K562 (cell line): ENCODE data around the gene CLIC1. TPM values are rescaled to one million over a fixed set of nuclear protein-coding genes. Genes with fewer than 3 reads are reported as not detected.

Experiments used
- ATAC-seq: fragments of 200-7000 bp; cut with Tn5 transposase; 3 replicates; pipeline ENCODE4 v1.9.1; 2020; ENCODE audit warnings: moderate library complexity
- BruUV-seq: library from RNA; stranded (reverse); fragments of 400-500 nt; replicated peaks from 2 replicates; lab custom pipeline; 2021; lab: Mats Ljungman, UMichigan
- CTCF ChIA-PET: fragments of 300-600 bp; formaldehyde crosslinking; extraction: SDS; loops from one replicate; lab custom pipeline; 2021; ENCODE audit warnings: low intra/inter-chr PET ratio; lab: Yijun Ruan, JAX
- POLR2A ChIA-PET: fragments of 300-600, 350-650 bp; sonication (Branson Sonifier 250); formaldehyde crosslinking; extraction: SDS; loops from one replicate; lab custom pipeline; 2021; ENCODE audit warnings: antibody characterized with exemption, inconsistent platforms; lab: Yijun Ruan, JAX
- DNase-seq, 4 experiments: peaks; one replicate each; pipeline versions ENCODE4 v3.0.0 to v3.0.0-alpha.2; 2011 to 2018; ENCODE audit warnings: low spot score in 3 of 4, mixed read lengths in 3 of 4; ENCODE audit errors: extremely low read depth in 1 of 4
- FAIRE-seq: peaks from 2 replicates; lab custom pipeline; 2011; peaks lifted over from hg19 to GRCh38; lab: Jason Lieb, UNC
- H2AFZ ChIP-seq: 2 replicates; pipeline ENCODE4 v1.6.0; 2011; ENCODE audit warnings: low read depth, low read length, control low read depth, inconsistent platforms
- H3K27ac ChIP-seq: fragments of 200-600 bp; 3 replicates; pipeline ENCODE4 v1.8.0; 2011; ENCODE audit warnings: low read depth, mild to moderate bottlenecking, control low read depth, inconsistent platforms, low read length, moderate library complexity, mixed read lengths; ENCODE audit errors: extremely low read depth
- H3K27me3 ChIP-seq, 2 experiments: fragments of 300-600 bp in 1 of 2; 2 replicates in 1 of 2; 3 replicates in 1 of 2; pipeline versions ENCODE4 v1.6.0 to v1.8.0; 2011; ENCODE audit warnings: inconsistent platforms in 2 of 2, low read length in 2 of 2, mild to moderate bottlenecking in 1 of 2, mixed read lengths in 1 of 2, moderate library complexity in 1 of 2; ENCODE audit not compliant: control insufficient read depth in 2 of 2, insufficient read depth in 2 of 2
- H3K36me3 ChIP-seq: fragments of 300-600 bp; 3 replicates; pipeline ENCODE4 v1.8.0; 2011; ENCODE audit warnings: mild to moderate bottlenecking, low read length, inconsistent platforms; ENCODE audit not compliant: control insufficient read depth, insufficient read depth
- H3K4me1 ChIP-seq, 2 experiments: fragments of 200-600 bp in 1 of 2; replicated peaks in 1 of 2; 2 replicates in 1 of 2; 3 replicates in 1 of 2; pipeline versions ENCODE4 v1.5.1 to v1.8.0; 2011; ENCODE audit warnings: inconsistent platforms in 2 of 2, low read length in 2 of 2, mild to moderate bottlenecking in 1 of 2, mixed read lengths in 1 of 2, moderate library complexity in 1 of 2; ENCODE audit not compliant: control insufficient read depth in 2 of 2, insufficient read depth in 2 of 2
- H3K4me2 ChIP-seq: 2 replicates; pipeline ENCODE4 v1.6.1; 2011; ENCODE audit warnings: low read length, control low read depth, inconsistent platforms, mixed read lengths; ENCODE audit not compliant: insufficient read depth
- H3K4me3 ChIP-seq: fragments of 200-600 bp; sonication (generic), shearing (Covaris generic); 2 replicates; pipeline ENCODE4 v1.5.1; 2016; ENCODE audit warnings: control low read depth, inconsistent platforms
- H3K79me2 ChIP-seq: fragments of 200-600 bp; 3 replicates; pipeline ENCODE4 v1.8.0; 2011; ENCODE audit warnings: low read length, inconsistent platforms; ENCODE audit not compliant: control insufficient read depth, insufficient read depth
- H3K9ac ChIP-seq, 2 experiments: 2 replicates each; pipeline versions ENCODE4 v1.6.0 to v1.6.1; 2011; ENCODE audit warnings: low read depth in 2 of 2, low read length in 2 of 2, control low read depth in 1 of 2, inconsistent platforms in 1 of 2, mild to moderate bottlenecking in 1 of 2, mixed read lengths in 1 of 2; ENCODE audit not compliant: insufficient read depth in 1 of 2
- H3K9me1 ChIP-seq: one replicate; pipeline ENCODE4 v1.6.0; 2011; ENCODE audit warnings: inconsistent platforms, mild to moderate bottlenecking, low read length, moderate library complexity; ENCODE audit not compliant: control insufficient read depth, insufficient read depth
- H3K9me3 ChIP-seq: replicated peaks from 2 replicates; pipeline ENCODE4 v1.5.1; 2011; ENCODE audit warnings: low read depth, low read length, inconsistent platforms; ENCODE audit not compliant: control insufficient read depth, insufficient read depth
- H4K20me1 ChIP-seq: replicated peaks from 2 replicates; pipeline ENCODE4 v1.6.1; 2011; ENCODE audit warnings: low read length, inconsistent platforms, mixed read lengths; ENCODE audit not compliant: control insufficient read depth, insufficient read depth
- FIP1L1 ChIP-seq: fragments of 200-400 bp; formaldehyde crosslinking; IDR thresholded peaks from 2 replicates; pipeline ENCODE4 v1.6.1; 2018; ENCODE audit warnings: mild to moderate bottlenecking, low read depth, low read length; ENCODE audit not compliant: poor library complexity, severe bottlenecking
- KLF10 ChIP-seq: fragments of 250-450 bp; sonication (Bioruptor Pico); IDR thresholded peaks from 2 replicates; pipeline ENCODE4 v1.6.1; 2021; ENCODE audit warnings: matching md5 sums
- RBM25 ChIP-seq: fragments of 200-400 bp; formaldehyde crosslinking; IDR thresholded peaks from 2 replicates; pipeline ENCODE4 v1.6.1; 2018; ENCODE audit warnings: low read length, low read depth, moderate library complexity; ENCODE audit not compliant: severe bottlenecking
- WGBS: fragments of 100-300 bp; shearing (Covaris generic); methylation state at CpG from one replicate; pipeline ENCODE4 v1.1.6; 2016; ENCODE audit warnings: low coverage, mixed read lengths; ENCODE audit not compliant: insufficient coverage; ENCODE audit errors: missing lambda C conversion rate; 5-methylcytosine and 5-hydroxymethylcytosine counted together
- in situ Hi-C: fragments of 300-500 bp; cut with MboI; formaldehyde crosslinking; loops from 4 replicates; pipeline ENCODE4 v1.15.0; 2018; ENCODE audit warnings: inconsistent platforms, mixed read lengths
- intact Hi-C: fragments of 100-400 bp; cut with micrococcal nuclease; formaldehyde crosslinking; loops from 2 replicates; pipeline ENCODE4 v1.14.2; 2022
- polyA plus RNA-seq, 8 experiments: library from polyadenylated mRNA; depleted of rRNA in 4 of 8; stranded (reverse) in 5 of 8; unstranded in 3 of 8; fragments of >200 nt; fragmentation: Nextera tagmentation in 2 of 8; fragmentation: Illumina TruSeq in 1 of 8; extraction: Ambion mirVana in 2 of 8; extraction: Trizol in 1 of 8; gene quantifications; 2 replicates each; pipeline versions ENCODE4 v1.2.1 to v1.2.3, GENCODE V29; 2011 to 2014; ENCODE audit warnings: inconsistent platforms in 1 of 8, missing spikeins in 1 of 8
- total RNA-seq, 7 experiments: library from RNA; depleted of rRNA in 6 of 7; stranded (reverse); fragments of >200 nt in 6 of 7; fragmentation: Illumina TruSeq in 2 of 7; extraction: Trizol in 2 of 7; gene quantifications; 2 replicates each; pipeline versions ENCODE4 v1.2.1 to v1.2.3, GENCODE V29; 2011 to 2021; ENCODE audit warnings: low replicate concordance in 1 of 7
- TF ChIP-seq, protein P1 (sequence below): sonication (generic); formaldehyde crosslinking; IDR thresholded peaks from 2 replicates; pipeline ENCODE4 v1.8.0; 2023; ENCODE audit warnings: mild to moderate bottlenecking, missing genetic modification reagents
- TF ChIP-seq, protein P2 (sequence below): fragments of 450-650 bp; IDR thresholded peaks from one replicate; pipeline ENCODE4 v1.6.1; 2018; ENCODE audit warnings: mild to moderate bottlenecking, moderate library complexity; ENCODE audit not compliant: partially characterized antibody
- TF ChIP-seq, protein P3 (sequence below): fragments of 250-450 bp; sonication (Bioruptor Pico); IDR thresholded peaks from 2 replicates; pipeline ENCODE4 v1.6.1; 2021; ENCODE audit warnings: mild to moderate bottlenecking

The CLIC1 gene
- total and polyA plus RNA-seq, 9 of the 15 experiments (the other 6 are each of a cell fraction or from before 2014, with no cell fraction given), result 1,267 to 2,419 (median 1,808) TPM

DNA sequence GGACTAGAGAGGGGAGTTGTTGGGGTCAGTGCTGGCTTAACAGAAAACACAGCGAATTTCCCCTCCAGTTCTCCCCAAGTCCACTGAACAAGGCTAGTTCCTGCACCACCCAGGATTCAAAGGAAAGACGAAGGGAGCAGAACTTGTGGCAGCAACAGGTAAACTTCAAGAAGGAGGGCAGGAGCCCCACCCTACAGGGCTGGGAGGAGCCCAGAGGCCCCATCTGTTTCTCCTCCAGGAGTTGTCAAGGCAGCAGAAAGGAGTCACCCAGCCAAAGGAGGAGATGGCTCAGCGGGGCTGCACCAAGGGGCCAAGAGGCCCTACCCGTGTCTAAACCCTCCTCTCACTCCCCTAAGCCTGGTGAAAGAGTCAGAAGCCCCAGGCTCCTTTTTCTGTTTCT, 27.9 kb upstream of the CLIC1 start:
- FAIRE-seq (no peak), DNase-seq (peak in 2 of 4 experiments; percentile 66 to 79), ATAC-seq (peak; percentile 28)
- H2AFZ ChIP-seq, result no peak overlapping the region
- H3K4me2 ChIP-seq, result no peak overlapping the region
- TF ChIP-seq, protein P1, sequence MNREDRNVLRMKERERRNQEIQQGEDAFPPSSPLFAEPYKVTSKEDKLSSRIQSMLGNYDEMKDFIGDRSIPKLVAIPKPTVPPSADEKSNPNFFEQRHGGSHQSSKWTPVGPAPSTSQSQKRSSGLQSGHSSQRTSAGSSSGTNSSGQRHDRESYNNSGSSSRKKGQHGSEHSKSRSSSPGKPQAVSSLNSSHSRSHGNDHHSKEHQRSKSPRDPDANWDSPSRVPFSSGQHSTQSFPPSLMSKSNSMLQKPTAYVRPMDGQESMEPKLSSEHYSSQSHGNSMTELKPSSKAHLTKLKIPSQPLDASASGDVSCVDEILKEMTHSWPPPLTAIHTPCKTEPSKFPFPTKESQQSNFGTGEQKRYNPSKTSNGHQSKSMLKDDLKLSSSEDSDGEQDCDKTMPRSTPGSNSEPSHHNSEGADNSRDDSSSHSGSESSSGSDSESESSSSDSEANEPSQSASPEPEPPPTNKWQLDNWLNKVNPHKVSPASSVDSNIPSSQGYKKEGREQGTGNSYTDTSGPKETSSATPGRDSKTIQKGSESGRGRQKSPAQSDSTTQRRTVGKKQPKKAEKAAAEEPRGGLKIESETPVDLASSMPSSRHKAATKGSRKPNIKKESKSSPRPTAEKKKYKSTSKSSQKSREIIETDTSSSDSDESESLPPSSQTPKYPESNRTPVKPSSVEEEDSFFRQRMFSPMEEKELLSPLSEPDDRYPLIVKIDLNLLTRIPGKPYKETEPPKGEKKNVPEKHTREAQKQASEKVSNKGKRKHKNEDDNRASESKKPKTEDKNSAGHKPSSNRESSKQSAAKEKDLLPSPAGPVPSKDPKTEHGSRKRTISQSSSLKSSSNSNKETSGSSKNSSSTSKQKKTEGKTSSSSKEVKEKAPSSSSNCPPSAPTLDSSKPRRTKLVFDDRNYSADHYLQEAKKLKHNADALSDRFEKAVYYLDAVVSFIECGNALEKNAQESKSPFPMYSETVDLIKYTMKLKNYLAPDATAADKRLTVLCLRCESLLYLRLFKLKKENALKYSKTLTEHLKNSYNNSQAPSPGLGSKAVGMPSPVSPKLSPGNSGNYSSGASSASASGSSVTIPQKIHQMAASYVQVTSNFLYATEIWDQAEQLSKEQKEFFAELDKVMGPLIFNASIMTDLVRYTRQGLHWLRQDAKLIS (CRISPR knock-in tag), result no peak
- TF ChIP-seq, protein P2, sequence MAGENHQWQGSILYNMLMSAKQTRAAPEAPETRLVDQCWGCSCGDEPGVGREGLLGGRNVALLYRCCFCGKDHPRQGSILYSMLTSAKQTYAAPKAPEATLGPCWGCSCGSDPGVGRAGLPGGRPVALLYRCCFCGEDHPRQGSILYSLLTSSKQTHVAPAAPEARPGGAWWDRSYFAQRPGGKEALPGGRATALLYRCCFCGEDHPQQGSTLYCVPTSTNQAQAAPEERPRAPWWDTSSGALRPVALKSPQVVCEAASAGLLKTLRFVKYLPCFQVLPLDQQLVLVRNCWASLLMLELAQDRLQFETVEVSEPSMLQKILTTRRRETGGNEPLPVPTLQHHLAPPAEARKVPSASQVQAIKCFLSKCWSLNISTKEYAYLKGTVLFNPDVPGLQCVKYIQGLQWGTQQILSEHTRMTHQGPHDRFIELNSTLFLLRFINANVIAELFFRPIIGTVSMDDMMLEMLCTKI, result no peak
- TF ChIP-seq FIP1L1 (no peak), KLF10 (CRISPR knock-in tag) (no peak), RBM25 (no peak)
- TF ChIP-seq, protein P3, sequence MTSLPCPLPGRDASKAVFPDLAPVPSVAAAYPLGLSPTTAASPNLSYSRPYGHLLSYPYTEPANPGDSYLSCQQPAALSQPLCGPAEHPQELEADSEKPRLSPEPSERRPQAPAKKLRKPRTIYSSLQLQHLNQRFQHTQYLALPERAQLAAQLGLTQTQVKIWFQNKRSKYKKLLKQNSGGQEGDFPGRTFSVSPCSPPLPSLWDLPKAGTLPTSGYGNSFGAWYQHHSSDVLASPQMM (CRISPR knock-in tag), result no peak
- in situ Hi-C loops, result no loop called here
- ChIA-PET POLR2A (interaction anchor here (0.6 to 4.6 kb wide), 10 partner anchors 8 to 100 kb away, joined by 3 to 29 read pairs (median 4); partner anchors contain the start of genes CLIC1, GPANK1 and MSH5), CTCF (no interaction called here)
- BruUV-seq, result TSS peak; percentile 37
- intact Hi-C loops, result no loop called here
- H3K79me2 ChIP-seq, result no peaks in the 10 kb centered on the region
- H3K9me3 ChIP-seq, result no peaks in the 10 kb centered on the region
- peaks cover 5 to 30% of the 10 kb centered on the region in 2 experiments; a peak in 4 of 5 replicates for H3K4me1 ChIP-seq
- peaks cover 49% of the 10 kb centered on the region for H3K36me3 ChIP-seq
- no peaks in the 10 kb centered on the region for H3K27me3 ChIP-seq
- no peak overlapping the region for H3K27ac ChIP-seq
- H3K9me1 ChIP-seq, result no peaks in the 10 kb centered on the region
- WGBS, result 34% methylated on average over 4 of the region's 4 CpGs
- H3K9ac ChIP-seq, result peak overlapping the region in 1 of 2 experiments; percentile 12; a peak in 1 of 4 replicates
- H3K4me3 ChIP-seq, result no peak overlapping the region
- H4K20me1 ChIP-seq, result no peaks in the 10 kb centered on the region
